Tibial artery (tissue), 4 donors: ENCODE results near the gene C1QTNF12.

Experiments
- DNase-seq, 2 donors: peaks; one replicate each; pipeline ENCODE4 v3.0.0-alpha.2; 2019
- H3K27ac ChIP-seq, 2 donors: fragments of 200-600 bp; sonication (generic) in 1 of 2; 1 replicate in 1 of 2; 2 replicates in 1 of 2; pipeline ENCODE4 v1.5.1; 2018 to 2019; ENCODE audit warnings: mild to moderate bottlenecking in 1 of 2
- H3K27me3 ChIP-seq, 2 donors: fragments of 200-600 bp; sonication (generic) in 1 of 2; one replicate each; pipeline versions ENCODE4 v1.5.1 to v1.6.0; 2016 to 2019
- H3K36me3 ChIP-seq, 3 donors: fragments of 200-600 bp; sonication (generic) in 2 of 3; one replicate each; pipeline ENCODE4 v1.5.1; 2016 to 2019; ENCODE audit warnings: mild to moderate bottlenecking in 2 of 3
- H3K4me1 ChIP-seq, 4 donors: fragments of 200-600 bp; sonication (generic) in 2 of 4; 1 replicate in 3 of 4; 2 replicates in 1 of 4; pipeline ENCODE4 v1.5.1; 2016 to 2019
- H3K4me3 ChIP-seq, 2 donors: fragments of 200-600 bp; sonication (generic) in 1 of 2; 1 replicate in 1 of 2; 2 replicates in 1 of 2; pipeline ENCODE4 v1.5.1; 2018 to 2019; ENCODE audit warnings: mild to moderate bottlenecking in 2 of 2
- H3K9me3 ChIP-seq, 3 donors: fragments of 200-600 bp; sonication (generic) in 1 of 3; one replicate each; pipeline ENCODE4 v1.5.1; 2016 to 2019
- intact Hi-C: fragments of 100-400 bp; cut with DNase I; formaldehyde crosslinking; loops from one replicate; pipeline ENCODE4 v1.15.0; 2023; ENCODE audit warnings: low total_unique reads
- TF ChIP-seq, protein P1 (sequence below), 2 experiments: fragments of 200-600 bp in 1 of 2; fragments of 450-650 bp in 1 of 2; IDR thresholded peaks; one replicate each; pipeline ENCODE4 v1.5.1; 2017 to 2019; ENCODE audit warnings: antibody characterized with exemption in 2 of 2, mild to moderate bottlenecking in 1 of 2, moderate library complexity in 1 of 2

Gene C1QTNF12

DNA sequence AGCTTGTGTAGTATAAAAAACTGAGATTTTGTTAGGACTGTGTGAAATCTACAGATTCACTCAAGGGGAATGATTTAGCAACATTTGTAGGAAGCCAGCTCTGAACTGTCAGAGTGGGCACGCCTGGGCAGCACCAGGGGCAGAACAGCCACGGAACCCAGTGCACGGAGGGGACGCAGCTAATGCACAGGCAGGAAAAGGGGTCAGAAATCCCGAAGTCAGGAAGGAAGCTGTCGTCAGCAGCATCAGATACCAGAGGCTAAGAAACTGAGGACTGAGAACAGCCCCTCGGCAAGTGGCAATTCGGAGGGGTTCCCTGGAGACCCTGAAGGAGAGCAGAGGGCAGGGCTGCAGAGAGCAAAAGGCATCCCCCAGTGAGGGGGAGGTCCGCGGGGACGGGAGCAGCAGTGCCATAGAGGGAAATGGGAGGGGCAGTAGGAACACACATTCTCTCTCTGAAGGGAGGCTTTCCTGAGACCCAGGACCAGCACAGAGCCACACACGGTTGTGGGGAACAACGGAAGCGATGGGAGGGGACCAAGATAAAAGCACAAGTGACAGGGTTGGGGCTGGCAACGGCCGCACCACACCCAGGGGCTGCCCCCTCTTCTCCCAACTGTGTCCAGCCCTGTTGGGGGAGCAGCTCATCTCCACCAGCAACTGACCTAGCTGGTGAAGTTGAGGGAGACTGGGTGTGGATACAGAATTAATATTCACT, 14.5 kb upstream of the C1QTNF12 start:
- Histone ChIP-seq H3K4me3 (no peak overlapping the region), H3K9me3 (no peaks in the 10 kb centered on the region), H3K27me3 (no peaks in the 10 kb centered on the region), H3K36me3 (peaks cover 54 to 90% (median 85%) of the 10 kb centered on the region in 3 donors), H3K27ac (no peak overlapping the region), H3K4me1 (peaks cover 0 to 5% (median 0%) of the 10 kb centered on the region in 4 donors)
- no peak for DNase-seq
- TF ChIP-seq, protein P1, sequence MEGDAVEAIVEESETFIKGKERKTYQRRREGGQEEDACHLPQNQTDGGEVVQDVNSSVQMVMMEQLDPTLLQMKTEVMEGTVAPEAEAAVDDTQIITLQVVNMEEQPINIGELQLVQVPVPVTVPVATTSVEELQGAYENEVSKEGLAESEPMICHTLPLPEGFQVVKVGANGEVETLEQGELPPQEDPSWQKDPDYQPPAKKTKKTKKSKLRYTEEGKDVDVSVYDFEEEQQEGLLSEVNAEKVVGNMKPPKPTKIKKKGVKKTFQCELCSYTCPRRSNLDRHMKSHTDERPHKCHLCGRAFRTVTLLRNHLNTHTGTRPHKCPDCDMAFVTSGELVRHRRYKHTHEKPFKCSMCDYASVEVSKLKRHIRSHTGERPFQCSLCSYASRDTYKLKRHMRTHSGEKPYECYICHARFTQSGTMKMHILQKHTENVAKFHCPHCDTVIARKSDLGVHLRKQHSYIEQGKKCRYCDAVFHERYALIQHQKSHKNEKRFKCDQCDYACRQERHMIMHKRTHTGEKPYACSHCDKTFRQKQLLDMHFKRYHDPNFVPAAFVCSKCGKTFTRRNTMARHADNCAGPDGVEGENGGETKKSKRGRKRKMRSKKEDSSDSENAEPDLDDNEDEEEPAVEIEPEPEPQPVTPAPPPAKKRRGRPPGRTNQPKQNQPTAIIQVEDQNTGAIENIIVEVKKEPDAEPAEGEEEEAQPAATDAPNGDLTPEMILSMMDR (IDR thresholded peaks at IDR 0.05) = no peak
- intact Hi-C loops = no loop called here

DNA sequence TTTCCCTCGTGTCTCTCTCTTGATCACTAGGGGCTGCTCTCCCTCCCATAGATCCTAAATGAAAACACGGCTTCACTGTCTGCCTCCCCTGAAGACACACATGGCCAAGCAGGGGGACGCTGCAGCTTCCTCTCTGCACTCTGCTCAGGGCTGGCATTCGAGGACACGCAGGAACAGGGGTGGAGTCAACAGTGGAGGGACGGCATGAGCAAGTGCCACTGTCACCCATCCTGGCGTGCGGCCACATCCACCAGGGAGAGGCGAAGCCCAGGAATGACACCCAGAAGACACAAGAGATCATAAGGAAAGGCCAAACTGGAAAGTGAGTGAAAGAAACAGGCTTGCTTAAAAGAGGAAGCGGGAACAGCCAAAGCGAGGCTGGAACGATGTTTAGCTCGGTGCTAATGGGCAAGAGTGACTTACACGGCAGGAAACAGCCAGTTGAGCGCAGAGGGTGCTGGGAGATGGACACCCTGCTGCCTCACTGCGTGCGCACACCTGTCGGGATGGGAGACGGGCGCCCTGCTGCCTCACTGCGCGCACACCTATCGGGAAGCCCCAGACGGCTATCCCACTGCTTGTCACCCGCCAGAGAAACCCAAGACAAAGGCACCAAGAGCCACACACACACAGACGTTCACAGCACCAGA, 13.6 kb upstream of the C1QTNF12 start:
- TF ChIP-seq, protein P1 (IDR thresholded peaks at IDR 0.05) = no peak
- H3K27me3 ChIP-seq = no peaks in the 10 kb centered on the region
- no peak overlapping the region for H3K4me3 ChIP-seq
- H3K9me3 ChIP-seq = no peaks in the 10 kb centered on the region
- no peak overlapping the region for H3K27ac ChIP-seq
- H3K36me3 ChIP-seq = peaks cover 61 to 90% (median 85%) of the 10 kb centered on the region in 3 donors
- H3K4me1 ChIP-seq = peaks cover 0 to 3% (median 0%) of the 10 kb centered on the region in 4 donors
- intact Hi-C loops = no loop called here
- no peak for DNase-seq

DNA sequence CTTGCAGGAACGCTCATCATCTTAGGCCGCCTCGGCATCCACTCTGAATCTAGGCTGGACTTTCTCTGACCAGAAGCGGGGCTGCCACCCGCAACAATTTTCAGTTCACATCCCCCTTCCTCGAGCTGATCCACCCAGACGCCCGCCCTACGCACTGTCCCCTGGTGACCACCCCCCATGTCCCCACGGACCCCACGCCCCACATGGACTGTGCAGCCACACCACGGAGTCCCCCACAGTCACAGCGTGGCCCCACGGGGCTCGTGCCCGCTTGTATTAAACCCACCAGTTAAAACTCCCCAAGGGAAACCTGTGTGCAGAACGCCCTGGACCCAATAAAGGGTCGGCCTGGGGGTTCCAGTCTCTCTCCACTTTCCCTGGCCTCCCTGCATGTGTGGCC, 13.0 kb upstream of the C1QTNF12 start:
- TF ChIP-seq, protein P1 (IDR thresholded peaks at IDR 0.05) = no peak
- no peak overlapping the region for H3K4me3 ChIP-seq
- H3K27me3 ChIP-seq = no peaks in the 10 kb centered on the region
- intact Hi-C loops = no loop called here
- DNase-seq = no peak
- H3K27ac ChIP-seq = no peak overlapping the region
- H3K36me3 ChIP-seq = peaks cover 67 to 90% (median 86%) of the 10 kb centered on the region in 3 donors
- H3K4me1 ChIP-seq = no peaks in the 10 kb centered on the region
- H3K9me3 ChIP-seq = no peaks in the 10 kb centered on the region

DNA sequence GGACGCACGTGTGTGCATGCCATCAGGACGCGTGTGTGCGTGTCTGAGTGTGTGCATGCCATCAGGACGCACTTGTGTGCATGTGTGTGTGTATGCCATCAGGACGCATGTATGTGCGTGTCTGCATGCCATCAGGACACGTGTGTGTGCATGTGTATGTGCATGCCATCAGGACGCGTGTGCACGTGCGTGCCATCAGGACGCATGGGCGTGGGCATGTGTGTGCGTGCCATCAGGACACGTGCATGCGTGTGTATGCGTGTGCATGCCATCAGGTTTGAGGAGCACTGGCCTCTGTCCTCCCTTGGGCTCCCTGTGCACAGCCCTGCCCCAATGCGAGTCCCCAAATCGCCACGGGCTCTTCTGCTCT, 12.6 kb upstream of the C1QTNF12 start:
- Histone ChIP-seq H3K4me1 (no peaks in the 10 kb centered on the region), H3K27ac (no peak overlapping the region), H3K9me3 (no peaks in the 10 kb centered on the region), H3K36me3 (peaks cover 70 to 90% (median 86%) of the 10 kb centered on the region in 3 donors), H3K4me3 (no peak overlapping the region), H3K27me3 (no peaks in the 10 kb centered on the region)
- no peak for DNase-seq
- TF ChIP-seq, protein P1 (IDR thresholded peaks at IDR 0.05) = no peak
- intact Hi-C loops = no loop called here

DNA sequence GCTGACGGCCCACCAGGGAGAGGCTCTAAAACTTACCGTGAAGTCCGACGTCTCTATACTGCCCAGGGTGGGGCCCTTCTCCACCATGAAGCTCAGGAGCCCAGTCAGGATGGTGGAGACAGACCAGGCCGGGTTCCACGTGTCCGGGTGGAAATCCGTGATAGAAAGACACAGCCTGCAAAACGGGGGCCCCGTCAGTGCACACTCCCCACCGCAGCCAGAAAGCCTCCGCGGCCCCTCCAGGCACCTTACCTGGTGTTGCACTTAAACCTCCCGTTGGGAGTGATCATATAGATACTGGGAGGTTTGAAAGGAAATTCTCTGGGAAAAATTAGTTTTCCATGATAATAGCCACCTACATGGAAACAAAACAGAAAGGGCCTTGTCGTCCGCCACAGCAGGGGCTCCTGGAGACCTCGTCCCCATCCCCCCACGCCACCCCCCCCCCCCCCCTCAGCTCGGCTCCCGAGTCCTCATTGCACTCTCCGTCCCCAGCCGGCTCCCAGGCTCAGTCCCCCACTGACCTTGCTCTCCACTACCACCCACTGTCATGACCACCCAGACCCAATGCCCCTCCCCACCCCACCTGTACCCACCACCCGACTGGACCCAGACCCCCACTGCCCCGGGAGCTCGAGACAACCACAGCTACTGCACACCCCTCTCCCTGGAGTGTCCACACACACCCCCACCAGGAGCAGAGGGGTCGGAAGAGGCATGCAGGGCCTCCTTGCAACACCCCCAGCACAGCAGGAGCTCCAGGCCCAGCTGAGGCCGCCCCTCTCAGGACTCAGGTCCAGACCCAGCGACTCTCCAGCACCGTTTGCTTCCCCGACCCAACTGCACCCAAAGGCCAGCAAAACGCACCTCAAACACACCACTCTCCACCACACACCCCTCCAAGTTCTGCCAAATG, 10.7 kb upstream of the C1QTNF12 start:
- no peak for DNase-seq
- Histone ChIP-seq H3K27me3 (no peaks in the 10 kb centered on the region), H3K27ac (no peak overlapping the region), H3K9me3 (no peaks in the 10 kb centered on the region), H3K4me1 (no peaks in the 10 kb centered on the region), H3K4me3 (no peak overlapping the region), H3K36me3 (peaks cover 58 to 90% (median 81%) of the 10 kb centered on the region in 3 donors)
- intact Hi-C loops = no loop called here
- TF ChIP-seq, protein P1 (IDR thresholded peaks at IDR 0.05) = no peak
